OCI-LY7 (cell line): ENCODE data around the gene ANKLE1. TPM values are rescaled to one million over a fixed set of nuclear protein-coding genes. Genes with fewer than 3 reads are reported as not detected.
A peak's percentile ranks its signal among the peaks of the same experiment; 100 is the strongest.

Source experiments
- BruUV-seq: library from RNA; stranded (reverse); fragments of 400-500 nt; replicated peaks from 2 replicates; lab custom pipeline; 2021; lab: Mats Ljungman, UMichigan
- CTCF ChIA-PET: fragments of 300-600 bp; sonication (Branson Sonifier 250); formaldehyde crosslinking; loops from one replicate; lab custom pipeline; 2022; ENCODE audit warnings: antibody characterized with exemption; ENCODE audit not compliant: unreplicated experiment; lab: Charles Lee
- POLR2A ChIA-PET: fragments of 300-600 bp; sonication (Branson Sonifier 250); formaldehyde crosslinking; loops from one replicate; lab custom pipeline; 2022; ENCODE audit warnings: antibody characterized with exemption; lab: Charles Lee
- DNase-seq: peaks from one replicate; pipeline ENCODE4 v3.0.0-alpha.2; 2015; ENCODE audit warnings: low spot score
- H2AFZ ChIP-seq: fragments of 200-600 bp; sonication (generic), shearing (Covaris generic); 2 replicates; pipeline ENCODE4 v1.6.1; 2014; ENCODE audit warnings: mild to moderate bottlenecking, antibody characterized with exemption, low read length, moderate library complexity
- H3K27ac ChIP-seq: fragments of 200-600 bp; sonication (generic); 2 replicates; pipeline ENCODE4 v1.5.1; 2014; ENCODE audit warnings: mixed run types, low read depth, mild to moderate bottlenecking, moderate library complexity, low read length, inconsistent platforms; ENCODE audit not compliant: poor library complexity, severe bottlenecking
- H3K36me3 ChIP-seq: fragments of 200-600 bp; sonication (generic); 2 replicates; pipeline ENCODE4 v1.6.1; 2014; ENCODE audit warnings: mild to moderate bottlenecking, antibody characterized with exemption, low read length, moderate library complexity, mixed read lengths; ENCODE audit not compliant: insufficient read depth
- H3K4me1 ChIP-seq: fragments of 200-600 bp; sonication (generic); 2 replicates; pipeline ENCODE4 v1.5.1; 2014; ENCODE audit warnings: mild to moderate bottlenecking, low read length; ENCODE audit not compliant: insufficient read depth, poor library complexity, severe bottlenecking
- H3K4me2 ChIP-seq: fragments of 200-600 bp; sonication (generic); 2 replicates; pipeline ENCODE4 v1.6.1; 2014; ENCODE audit warnings: mild to moderate bottlenecking, low read length
- H3K4me3 ChIP-seq: fragments of 200-600 bp; sonication (generic); 2 replicates; pipeline ENCODE4 v1.5.1; 2014; ENCODE audit warnings: mild to moderate bottlenecking, low read depth, low read length; ENCODE audit not compliant: poor library complexity, severe bottlenecking
- H3K79me2 ChIP-seq: fragments of 200-600 bp; sonication (generic); 2 replicates; pipeline ENCODE4 v1.6.1; 2016; ENCODE audit warnings: low read depth, mild to moderate bottlenecking, low read length, moderate library complexity, mixed read lengths; ENCODE audit not compliant: insufficient read depth
- H3K9me2 ChIP-seq: fragments of 200-600 bp; sonication (generic); 2 replicates; pipeline ENCODE4 v1.6.1; 2016; ENCODE audit warnings: mild to moderate bottlenecking, low read length, mixed read lengths; ENCODE audit not compliant: insufficient read depth
- H3K9me3 ChIP-seq: fragments of 200-600 bp; sonication (generic); 2 replicates; pipeline ENCODE4 v1.6.1; 2014; ENCODE audit warnings: mild to moderate bottlenecking, mixed run types, low read length, mixed read lengths
- H4K20me1 ChIP-seq: fragments of 200-600 bp; sonication (generic); 2 replicates; pipeline ENCODE4 v1.6.1; 2014; ENCODE audit warnings: mild to moderate bottlenecking, antibody characterized with exemption, low read length, moderate library complexity, mixed read lengths; ENCODE audit not compliant: insufficient read depth
- CTCF ChIP-seq: fragments of 200-600 bp; sonication (generic); conservative IDR thresholded peaks from 2 replicates; pipeline ENCODE4 v1.5.1; 2014; ENCODE audit warnings: mild to moderate bottlenecking, antibody characterized with exemption, low read length, moderate library complexity, mixed read lengths
- EZH2phosphoT487 ChIP-seq: fragments of 200-600 bp; sonication (generic); IDR thresholded peaks from 2 replicates; pipeline ENCODE4 v1.6.1; 2018; ENCODE audit warnings: low read depth, borderline replicate concordance, mild to moderate bottlenecking, mixed run types, antibody characterized with exemption, low read length, moderate library complexity, mixed read lengths
- intact Hi-C: fragments of 100-400 bp; cut with micrococcal nuclease; formaldehyde crosslinking; loops from one replicate; pipeline ENCODE4 v1.10.0; 2022; ENCODE audit not compliant: unreplicated experiment
- total RNA-seq, 2 experiments: library from RNA; depleted of rRNA in 1 of 2; stranded (reverse); fragments of >200 nt in 1 of 2; shearing (Covaris generic) in 1 of 2; gene quantifications; 2 replicates each; pipeline ENCODE4 v1.2.3, GENCODE V29; 2014 to 2022

ANKLE1 gene
- total RNA-seq, 2 experiments from 2014 or later = 45.1 to 59.4 TPM

- POLR2A ChIA-PET = interaction anchor here (0.5 to 0.6 kb wide), 2 partner anchors 11 to 169 kb away, joined by 3 to 4 read pairs; no protein-coding TSS in a partner anchor
Measured at GRCh38 chr19:17259934-17260333, 21.8 kb upstream of the ANKLE1 start.

GRCh38 chr19:17260842-17261325, 20.8 kb upstream of the ANKLE1 start:
- no peaks in the 10 kb centered on the region for H3K36me3 ChIP-seq
- H4K20me1 ChIP-seq = no peaks in the 10 kb centered on the region
- peak overlapping the region; percentile 39 for H3K27ac ChIP-seq
- ChIA-PET CTCF (no interaction called here), POLR2A (interaction anchor here (0.5 to 1.0 kb wide), 4 partner anchors 12 to 168 kb away, joined by 3 to 4 read pairs (median 3); partner anchors contain the start of gene ANKLE1)
- no peaks in the 10 kb centered on the region for H3K9me3 ChIP-seq
- no peaks in the 10 kb centered on the region for H3K79me2 ChIP-seq
- H2AFZ ChIP-seq = peak overlapping the region; percentile 84
- no peaks in the 10 kb centered on the region for H3K9me2 ChIP-seq
- peaks cover 37% of the 10 kb centered on the region for H3K4me1 ChIP-seq
- intact Hi-C loops = loop anchor here (1.0 kb wide), 1 partner anchor 21 kb away; no protein-coding TSS in a partner anchor
- no TSS peak for BruUV-seq
- TF ChIP-seq CTCF (peak; percentile 95), EZH2phosphoT487 (no peak)
- DNase-seq = peak; percentile 93
- H3K4me3 ChIP-seq = no peak overlapping the region
- H3K4me2 ChIP-seq = peak overlapping the region; percentile 49

More at GRCh38 chr19:17259934-17260333, 21.8 kb upstream of the ANKLE1 start:
- H3K4me3 ChIP-seq = no peak overlapping the region
- no peaks in the 10 kb centered on the region for H4K20me1 ChIP-seq
- H3K4me1 ChIP-seq = peaks cover 28% of the 10 kb centered on the region
- intact Hi-C loops = no loop called here
- H3K27ac ChIP-seq = no peak overlapping the region
- H2AFZ ChIP-seq = no peak overlapping the region
- H3K9me3 ChIP-seq = no peaks in the 10 kb centered on the region
- no peaks in the 10 kb centered on the region for H3K9me2 ChIP-seq
- no peak for DNase-seq
- H3K4me2 ChIP-seq = no peak overlapping the region
- no peaks in the 10 kb centered on the region for H3K36me3 ChIP-seq
- no peaks in the 10 kb centered on the region for H3K79me2 ChIP-seq
- CTCF ChIA-PET = no interaction called here
- TF ChIP-seq EZH2phosphoT487 = no peak
- no peak for TF ChIP-seq CTCF
- BruUV-seq = no TSS peak

- H3K4me3 ChIP-seq = no peak overlapping the region
- no peaks in the 10 kb centered on the region for H4K20me1 ChIP-seq
- CTCF ChIA-PET = interaction anchor here (1.5 kb wide), 1 partner anchor 43 kb away, joined by 3 read pairs; no protein-coding TSS in a partner anchor
- no peaks in the 10 kb centered on the region for H3K9me2 ChIP-seq
- intact Hi-C loops = no loop called here
- peaks cover 46% of the 10 kb centered on the region for H3K4me1 ChIP-seq
- POLR2A ChIA-PET = interaction anchor here (0.6 to 0.9 kb wide), 2 partner anchors 14 to 302 kb away, joined by 3 read pairs; no protein-coding TSS in a partner anchor
- no peak for DNase-seq
- no peak overlapping the region for H2AFZ ChIP-seq
- H3K79me2 ChIP-seq = peaks cover 3% of the 10 kb centered on the region
- no peak for TF ChIP-seq CTCF
- no peak overlapping the region for H3K27ac ChIP-seq
- no peaks in the 10 kb centered on the region for H3K36me3 ChIP-seq
- no TSS peak for BruUV-seq
- no peaks in the 10 kb centered on the region for H3K9me3 ChIP-seq
- no peak overlapping the region for H3K4me2 ChIP-seq
Measured at GRCh38 chr19:17262557-17262956, 19.1 kb upstream of the ANKLE1 start.
